Testis (tissue), 3 donors: ENCODE data around the gene NPHP4. TPM values are rescaled to one million over a fixed set of nuclear protein-coding genes. Genes with fewer than 3 reads are reported as not detected.

Experiments
- DNase-seq: peaks from one replicate; pipeline ENCODE4 v3.0.0-alpha.2; 2019
- H3K27ac ChIP-seq, 2 donors: fragments of 200-600 bp; sonication (generic); one replicate each; pipeline ENCODE4 v1.5.1; 2019
- H3K27me3 ChIP-seq: fragments of 200-600 bp; sonication (generic); one replicate; pipeline ENCODE4 v1.5.1; 2019
- H3K36me3 ChIP-seq: fragments of 200-600 bp; sonication (generic); one replicate; pipeline ENCODE4 v1.5.1; 2017; ENCODE audit warnings: low read depth; ENCODE audit errors: missing control alignments
- H3K4me1 ChIP-seq: fragments of 200-600 bp; sonication (generic); one replicate; pipeline ENCODE4 v1.5.1; 2019
- H3K4me3 ChIP-seq, 2 donors: fragments of 200-600 bp; sonication (generic); one replicate each; pipeline ENCODE4 v1.5.1; 2017 to 2019
- H3K9me3 ChIP-seq: fragments of 200-600 bp; sonication (generic); one replicate; pipeline ENCODE4 v1.5.1; 2017
- CTCF ChIP-seq, 3 experiments: fragments of 450-650 bp in 2 of 3; fragments of 200-600 bp in 1 of 3; sonication (generic) in 1 of 3; IDR thresholded peaks; one replicate each; pipeline ENCODE4 v1.5.1; 2016 to 2019; ENCODE audit warnings: antibody characterized with exemption in 3 of 3, mild to moderate bottlenecking in 2 of 3, moderate library complexity in 1 of 3
- POLR2A ChIP-seq: fragments of 450-650 bp; IDR thresholded peaks from one replicate; pipeline ENCODE4 v1.6.1; 2017; ENCODE audit warnings: antibody characterized with exemption, mild to moderate bottlenecking, moderate library complexity
- WGBS, 2 donors: methylation state at CpG; one replicate each; pipeline ENCODE4 v1.1.5; 2018; 5-methylcytosine and 5-hydroxymethylcytosine counted together
- intact Hi-C: fragments of 100-400 bp; cut with DNase I; formaldehyde crosslinking; loops from one replicate; pipeline ENCODE4 v1.15.1; 2023; ENCODE audit warnings: low total_unique reads
- polyA plus RNA-seq: library from polyadenylated mRNA; stranded (reverse); fragments of 350-450 nt; fragmentation: Illumina TruSeq; extraction: RNeasy Lipid Tissue Mini Kit (QIAGEN cat#74804); gene quantifications from one replicate; pipeline ENCODE4 v1.2.3, GENCODE V29; 2014; ENCODE audit warnings: low read depth, low replicate concordance; ENCODE audit not compliant: insufficient read depth
- total RNA-seq, 2 donors: library from RNA; depleted of rRNA; stranded (reverse); fragments of >200 nt; gene quantifications; one replicate each; pipeline ENCODE4 v1.2.3, GENCODE V29; 2016

The NPHP4 gene
- total and polyA plus RNA-seq, 3 donors from 2014 or later = 26.3 to 65.9 (median 49.4) TPM

DNA sequence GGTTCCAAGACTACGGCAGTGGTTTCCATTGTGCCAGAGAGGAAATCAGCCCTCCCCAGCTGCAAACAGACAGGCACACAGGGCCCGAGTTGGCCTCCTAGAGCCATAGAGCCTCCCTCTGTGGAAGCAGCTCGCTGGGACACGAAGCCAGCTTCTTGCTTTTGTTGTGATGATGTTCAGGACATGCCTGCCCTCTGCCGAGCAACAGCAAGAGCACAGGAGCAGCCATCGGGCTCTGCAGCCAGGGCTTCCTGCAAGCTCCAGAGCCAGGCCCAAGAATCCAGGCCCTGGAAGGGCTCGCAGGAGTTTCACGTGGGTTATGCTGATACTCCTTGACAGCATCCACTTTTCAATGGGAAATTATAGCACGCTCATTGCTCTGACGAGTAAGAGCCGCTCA, 18.5 kb downstream of the NPHP4 start:
- no peak for DNase-seq
- no peaks in the 10 kb centered on the region for H3K27me3 ChIP-seq
- no peak overlapping the region for H3K4me3 ChIP-seq
- no peaks in the 10 kb centered on the region for H3K4me1 ChIP-seq
- no peaks in the 10 kb centered on the region for H3K36me3 ChIP-seq
- no peak overlapping the region for H3K27ac ChIP-seq
- WGBS, 2 donors = 71 to 79% methylated on average over 11 of the region's 11 CpGs
- no peaks in the 10 kb centered on the region for H3K9me3 ChIP-seq
- no peak for TF ChIP-seq CTCF (IDR thresholded peaks at IDR 0.05)
- no peak for TF ChIP-seq POLR2A
- intact Hi-C loops = loop anchor here (10.0 kb wide), 1 partner anchor 469 kb away; no protein-coding TSS in a partner anchor

GRCh38 chr1:5972198-5972520, 20.1 kb downstream of the NPHP4 start:
- intact Hi-C loops = loop anchor here (10.0 kb wide), 1 partner anchor 467 kb away; no protein-coding TSS in a partner anchor
- peaks cover 5% of the 10 kb centered on the region for H3K4me1 ChIP-seq
- no peaks in the 10 kb centered on the region for H3K9me3 ChIP-seq
- H3K36me3 ChIP-seq = no peaks in the 10 kb centered on the region
- no peak overlapping the region for H3K4me3 ChIP-seq
- DNase-seq = no peak
- no peak for TF ChIP-seq CTCF (IDR thresholded peaks at IDR 0.05)
- no peak for TF ChIP-seq POLR2A
- H3K27me3 ChIP-seq = no peaks in the 10 kb centered on the region
- 87 to 100% methylated on average over 2 to 4 of the region's 4 CpGs for WGBS, 2 donors
- H3K27ac ChIP-seq = no peak overlapping the region

DNA sequence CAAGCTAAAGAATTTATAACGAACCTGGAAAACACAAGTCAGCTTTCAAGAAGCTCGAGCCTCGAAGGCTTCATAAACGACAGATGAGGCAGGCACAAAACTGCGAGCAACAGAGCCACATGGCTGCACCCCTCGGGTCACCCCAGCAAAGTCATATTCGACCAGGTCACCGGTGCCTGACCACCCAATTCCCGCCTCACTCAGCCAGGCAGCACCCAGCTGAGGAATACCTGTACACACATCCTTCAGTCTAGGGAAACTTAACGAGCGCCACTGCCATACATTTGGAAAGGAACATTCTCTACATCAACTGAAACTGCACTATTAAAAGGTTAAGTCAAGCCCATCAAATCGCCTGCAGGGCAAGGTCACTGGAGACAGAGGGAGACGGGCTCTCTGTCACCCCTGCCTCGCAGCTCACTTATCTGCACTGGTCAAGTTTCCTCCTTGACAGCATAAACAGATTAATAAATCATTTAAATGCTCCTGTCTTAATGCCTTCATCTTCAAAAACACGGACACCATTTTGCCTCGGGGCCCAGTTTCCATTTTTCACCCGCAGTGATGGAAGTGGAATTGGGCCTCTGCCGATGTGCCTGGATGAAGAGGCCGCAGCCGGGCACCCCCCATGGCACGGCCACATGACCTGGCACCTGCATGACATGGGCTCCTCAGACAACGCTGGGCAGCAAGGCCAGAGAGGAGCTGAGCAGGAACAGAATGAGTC, 20.6 kb downstream of the NPHP4 start:
- Histone ChIP-seq H3K36me3 (no peaks in the 10 kb centered on the region), H3K27me3 (no peaks in the 10 kb centered on the region), H3K4me1 (peaks cover 10% of the 10 kb centered on the region), H3K9me3 (no peaks in the 10 kb centered on the region), H3K27ac (no peak overlapping the region), H3K4me3 (no peak overlapping the region)
- 87 to 90% methylated on average over 22 of the region's 22 CpGs for WGBS, 2 donors
- intact Hi-C loops = loop anchor here (10.0 kb wide), 1 partner anchor 467 kb away; no protein-coding TSS in a partner anchor
- DNase-seq = no peak
- TF ChIP-seq CTCF (IDR thresholded peaks at IDR 0.05) (no peak), POLR2A (no peak)

DNA sequence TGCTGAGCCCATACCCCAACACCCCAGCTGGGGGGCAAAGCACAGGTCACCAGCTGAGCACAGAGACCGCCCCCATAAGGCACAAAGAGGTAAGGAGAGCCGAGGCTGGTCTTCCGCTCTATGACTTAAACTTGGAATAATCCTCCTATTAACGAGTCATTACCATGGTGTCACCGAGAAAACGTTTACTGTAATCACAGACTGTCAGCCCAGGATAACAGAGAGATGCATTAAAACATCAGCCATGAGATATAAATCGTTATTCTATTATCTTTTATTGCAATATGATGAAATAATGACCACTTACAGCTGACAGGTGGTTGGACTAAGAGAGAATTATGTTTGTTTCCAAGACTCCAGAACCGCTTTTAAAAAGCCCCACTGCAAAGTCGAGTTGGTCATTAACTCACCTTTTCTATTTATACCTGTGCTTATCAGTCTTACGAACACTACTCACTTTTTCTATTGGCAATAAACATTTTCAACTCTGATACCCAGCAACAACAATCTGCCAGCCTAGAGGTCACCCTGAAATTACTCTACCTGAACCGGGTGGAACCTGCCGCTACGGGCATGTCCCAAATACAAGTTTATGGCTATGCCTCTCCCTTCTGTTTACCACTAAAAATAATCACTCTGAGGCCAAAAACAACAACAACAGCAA, 21.5 kb downstream of the NPHP4 start:
- 88 to 90% methylated on average over 13 of the region's 13 CpGs for WGBS, 2 donors
- H3K4me1 ChIP-seq = peaks cover 11% of the 10 kb centered on the region
- no peaks in the 10 kb centered on the region for H3K9me3 ChIP-seq
- H3K27ac ChIP-seq = no peak overlapping the region
- no peaks in the 10 kb centered on the region for H3K27me3 ChIP-seq
- no peak overlapping the region for H3K4me3 ChIP-seq
- intact Hi-C loops = loop anchor here (10.0 kb wide), 1 partner anchor 466 kb away; no protein-coding TSS in a partner anchor
- H3K36me3 ChIP-seq = no peaks in the 10 kb centered on the region
- TF ChIP-seq POLR2A (no peak), CTCF (IDR thresholded peaks at IDR 0.05) (no peak)
- no peak for DNase-seq
